Measurements from ENCODE around the gene GPR152. TPM values are rescaled to one million over a fixed set of nuclear protein-coding genes. Genes with fewer than 3 reads are reported as not detected.

GPR152 gene
- total and polyA plus RNA-seq, 5 donors from 2014 or later, result 0.13 to 0.84 (median 0.35) TPM; not detected in 1

- Histone ChIP-seq H3K9me3 (ENCODE audit: control insufficient read depth in 2 of 2, low read length in 2 of 2) (no peaks in the 10 kb centered on the region), H3K36me3 (ENCODE audit: control insufficient read depth, insufficient read depth, low read length) (no peaks in the 10 kb centered on the region), H3K4me3 (ENCODE audit: low read depth, low read length) (no peak overlapping the region), H3K27me3 (ENCODE audit: control insufficient read depth, insufficient read depth, low read length) (no peaks in the 10 kb centered on the region), H3K27ac (ENCODE audit: insufficient read depth, low read length, poor library complexity, severe bottlenecking) (no peak overlapping the region), H3K4me1 (ENCODE audit: control insufficient read depth, insufficient read depth, low read length, poor library complexity, severe bottlenecking) (no peaks in the 10 kb centered on the region)
- ATAC-seq (ENCODE audit: low read depth in 2 of 2), result no peak
- no peak for DNase-seq
- Mint-ChIP-seq H3K4me1 (peaks cover 5 to 18% (median 6%) of the 10 kb centered on the region in 4 donors), H3K4me3 (no peak overlapping the region), H3K27me3 (peaks cover 6% of the 10 kb centered on the region), H3K27ac (no peak overlapping the region), H3K9me3 (peaks cover 0 to 2% (median 0%) of the 10 kb centered on the region in 7 donors), H3K36me3 (no peaks in the 10 kb centered on the region)
Observed at GRCh38 chr11:67457453-67457852, 4.9 kb upstream of the GPR152 start.

- H3K4me1 ChIP-seq (ENCODE audit: control insufficient read depth, insufficient read depth, low read length, poor library complexity, severe bottlenecking), result no peaks in the 10 kb centered on the region
- DNase-seq (no peak), ATAC-seq (ENCODE audit: low read depth in 2 of 2) (no peak)
- no peak overlapping the region for H3K27ac ChIP-seq (ENCODE audit: insufficient read depth, low read length, poor library complexity, severe bottlenecking)
- H3K27me3 ChIP-seq (ENCODE audit: control insufficient read depth, insufficient read depth, low read length), result no peaks in the 10 kb centered on the region
- H3K27me3 Mint-ChIP-seq, result peaks cover 6% of the 10 kb centered on the region
- H3K27ac Mint-ChIP-seq, result no peak overlapping the region
- H3K36me3 Mint-ChIP-seq, result no peaks in the 10 kb centered on the region
- H3K4me1 Mint-ChIP-seq, result peaks cover 5 to 18% (median 6%) of the 10 kb centered on the region in 4 donors
- no peak overlapping the region for H3K4me3 Mint-ChIP-seq
- no peaks in the 10 kb centered on the region for H3K36me3 ChIP-seq (ENCODE audit: control insufficient read depth, insufficient read depth, low read length)
- no peaks in the 10 kb centered on the region for H3K9me3 ChIP-seq (ENCODE audit: control insufficient read depth in 2 of 2, low read length in 2 of 2)
- peaks cover 0 to 2% (median 0%) of the 10 kb centered on the region in 7 donors for H3K9me3 Mint-ChIP-seq
- no peak overlapping the region for H3K4me3 ChIP-seq (ENCODE audit: low read depth, low read length)
Observed at GRCh38 chr11:67456068-67456705, 3.7 kb upstream of the GPR152 start.

GRCh38 chr11:67455054-67455453, 2.5 kb upstream of the GPR152 start, which contains the start of gene CABP4:
TSS of gene CABP4 (plus strand) at chr11:67455354. CDS start at chr11:67455424, 70 bp downstream.
- no peak within 1 kb of the TSS for H3K4me3 Mint-ChIP-seq
- peaks cover 4 to 19% (median 5%) of the 10 kb centered on the region in 4 donors for H3K4me1 Mint-ChIP-seq
- Histone ChIP-seq H3K36me3 (ENCODE audit: control insufficient read depth, insufficient read depth, low read length) (no peaks in the 10 kb centered on the region), H3K27ac (ENCODE audit: insufficient read depth, low read length, poor library complexity, severe bottlenecking) (no peak within 1 kb of the TSS), H3K27me3 (ENCODE audit: control insufficient read depth, insufficient read depth, low read length) (no peaks in the 10 kb centered on the region), H3K4me3 (ENCODE audit: low read depth, low read length) (no peak within 1 kb of the TSS), H3K9me3 (ENCODE audit: control insufficient read depth in 2 of 2, low read length in 2 of 2) (no peaks in the 10 kb centered on the region), H3K4me1 (ENCODE audit: control insufficient read depth, insufficient read depth, low read length, poor library complexity, severe bottlenecking) (no peaks in the 10 kb centered on the region)
- peaks cover 6% of the 10 kb centered on the region for H3K27me3 Mint-ChIP-seq
- H3K27ac Mint-ChIP-seq, result peak within 1 kb of the TSS in 1 of 3 donors; percentile 26
- peaks cover 0 to 2% (median 0%) of the 10 kb centered on the region in 7 donors for H3K9me3 Mint-ChIP-seq
- no peaks in the 10 kb centered on the region for H3K36me3 Mint-ChIP-seq
- DNase-seq (no peak), ATAC-seq (ENCODE audit: low read depth in 2 of 2) (no peak)

GRCh38 chr11:67453816-67454732, 1.5 kb upstream of the GPR152 start:
- DNase-seq, result no peak

GRCh38 chr11:67451658-67451976, 912 bp downstream of the GPR152 start:
- no peak for DNase-seq
- H3K27ac Mint-ChIP-seq, result no peak overlapping the region
- H3K27me3 Mint-ChIP-seq, result no peaks in the 10 kb centered on the region
- no peaks in the 10 kb centered on the region for H3K36me3 Mint-ChIP-seq
- Histone ChIP-seq H3K36me3 (ENCODE audit: control insufficient read depth, insufficient read depth, low read length) (no peaks in the 10 kb centered on the region), H3K27ac (ENCODE audit: insufficient read depth, low read length, poor library complexity, severe bottlenecking) (no peak overlapping the region), H3K9me3 (ENCODE audit: control insufficient read depth in 2 of 2, low read length in 2 of 2) (no peaks in the 10 kb centered on the region), H3K4me3 (ENCODE audit: low read depth, low read length) (no peak overlapping the region), H3K4me1 (ENCODE audit: control insufficient read depth, insufficient read depth, low read length, poor library complexity, severe bottlenecking) (peaks cover 28% of the 10 kb centered on the region), H3K27me3 (ENCODE audit: control insufficient read depth, insufficient read depth, low read length) (no peaks in the 10 kb centered on the region)
- no peak overlapping the region for H3K4me3 Mint-ChIP-seq
- H3K9me3 Mint-ChIP-seq, result no peaks in the 10 kb centered on the region
- no peak for ATAC-seq (ENCODE audit: low read depth in 2 of 2)
- H3K4me1 Mint-ChIP-seq, result peaks cover 0 to 36% (median 15%) of the 10 kb centered on the region in 4 donors

More at GRCh38 chr11:67453816-67454732, 1.5 kb upstream of the GPR152 start:
- Histone ChIP-seq H3K27me3 (ENCODE audit: control insufficient read depth, insufficient read depth, low read length) (no peaks in the 10 kb centered on the region), H3K9me3 (ENCODE audit: control insufficient read depth in 2 of 2, low read length in 2 of 2) (no peaks in the 10 kb centered on the region), H3K36me3 (ENCODE audit: control insufficient read depth, insufficient read depth, low read length) (no peaks in the 10 kb centered on the region), H3K4me3 (ENCODE audit: low read depth, low read length) (no peak overlapping the region), H3K27ac (ENCODE audit: insufficient read depth, low read length, poor library complexity, severe bottlenecking) (no peak overlapping the region), H3K4me1 (ENCODE audit: control insufficient read depth, insufficient read depth, low read length, poor library complexity, severe bottlenecking) (peaks cover 6% of the 10 kb centered on the region)
- H3K27me3 Mint-ChIP-seq, result peaks cover 1% of the 10 kb centered on the region
- no peak overlapping the region for H3K4me3 Mint-ChIP-seq
- H3K36me3 Mint-ChIP-seq, result no peaks in the 10 kb centered on the region
- H3K27ac Mint-ChIP-seq, result no peak overlapping the region
- peaks cover 0 to 17% (median 5%) of the 10 kb centered on the region in 4 donors for H3K4me1 Mint-ChIP-seq
- H3K9me3 Mint-ChIP-seq, result no peaks in the 10 kb centered on the region
- ATAC-seq (ENCODE audit: low read depth in 2 of 2), result no peak

GRCh38 chr11:67450796-67451657, 1.5 kb downstream of the GPR152 start:
- Histone ChIP-seq H3K27ac (ENCODE audit: insufficient read depth, low read length, poor library complexity, severe bottlenecking) (no peak overlapping the region), H3K36me3 (ENCODE audit: control insufficient read depth, insufficient read depth, low read length) (no peaks in the 10 kb centered on the region), H3K4me1 (ENCODE audit: control insufficient read depth, insufficient read depth, low read length, poor library complexity, severe bottlenecking) (peaks cover 34% of the 10 kb centered on the region), H3K4me3 (ENCODE audit: low read depth, low read length) (no peak overlapping the region), H3K27me3 (ENCODE audit: control insufficient read depth, insufficient read depth, low read length) (no peaks in the 10 kb centered on the region), H3K9me3 (ENCODE audit: control insufficient read depth in 2 of 2, low read length in 2 of 2) (no peaks in the 10 kb centered on the region)
- no peak overlapping the region for H3K4me3 Mint-ChIP-seq
- H3K27ac Mint-ChIP-seq, result no peak overlapping the region
- H3K27me3 Mint-ChIP-seq, result no peaks in the 10 kb centered on the region
- H3K36me3 Mint-ChIP-seq, result no peaks in the 10 kb centered on the region
- no peak for ATAC-seq (ENCODE audit: low read depth in 2 of 2)
- no peaks in the 10 kb centered on the region for H3K9me3 Mint-ChIP-seq
- DNase-seq, result no peak
- H3K4me1 Mint-ChIP-seq, result peaks cover 5 to 41% (median 19%) of the 10 kb centered on the region in 4 donors

- H3K4me3 ChIP-seq (ENCODE audit: low read depth, low read length), result no peak overlapping the region
- Mint-ChIP-seq H3K27me3 (no peaks in the 10 kb centered on the region), H3K9me3 (no peaks in the 10 kb centered on the region), H3K27ac (peak overlapping the region; percentile 7 to 97 (median 54)), H3K36me3 (no peaks in the 10 kb centered on the region), H3K4me3 (peak overlapping the region in 1 of 4 donors; percentile 53), H3K4me1 (peaks cover 5 to 57% (median 32%) of the 10 kb centered on the region in 4 donors)
- peaks cover 51% of the 10 kb centered on the region for H3K4me1 ChIP-seq (ENCODE audit: control insufficient read depth, insufficient read depth, low read length, poor library complexity, severe bottlenecking)
- H3K27ac ChIP-seq (ENCODE audit: insufficient read depth, low read length, poor library complexity, severe bottlenecking), result no peak overlapping the region
- no peaks in the 10 kb centered on the region for H3K9me3 ChIP-seq (ENCODE audit: control insufficient read depth in 2 of 2, low read length in 2 of 2)
- no peaks in the 10 kb centered on the region for H3K36me3 ChIP-seq (ENCODE audit: control insufficient read depth, insufficient read depth, low read length)
- ATAC-seq (ENCODE audit: low read depth in 2 of 2) (no peak), DNase-seq (no peak)
- no peaks in the 10 kb centered on the region for H3K27me3 ChIP-seq (ENCODE audit: control insufficient read depth, insufficient read depth, low read length)
Observed at GRCh38 chr11:67449116-67449844, 3.2 kb downstream of the GPR152 start.

All from CD4-positive, CD25-positive, alpha-beta regulatory T cell (primary cell).